Measurements from ENCODE around the gene HPCAL4. TPM values are rescaled to one million over a fixed set of nuclear protein-coding genes. Genes with fewer than 3 reads are reported as not detected.

Gene HPCAL4
- total and polyA plus RNA-seq, 7 experiments from 2014 or later = 2.9 to 49.0 (median 12.0) TPM

DNA sequence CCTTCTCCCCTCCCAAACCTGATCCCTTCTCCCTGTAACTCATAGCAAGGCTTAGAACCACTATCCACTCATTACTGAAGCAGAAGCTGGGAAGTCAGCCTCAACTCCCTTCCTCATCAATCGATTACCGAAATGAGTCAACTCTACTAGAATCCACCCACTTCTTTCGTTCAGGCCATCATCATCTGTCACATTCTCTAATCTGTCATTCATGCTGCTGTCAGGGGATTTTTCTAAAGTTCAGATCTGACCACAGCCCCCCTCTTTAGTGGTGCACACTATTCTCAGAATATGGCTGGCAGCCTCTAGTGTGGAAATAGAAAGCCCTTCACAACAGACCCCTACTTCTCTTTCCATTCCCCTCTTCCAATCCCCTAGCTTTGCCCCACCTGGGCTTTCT is 24.5 kb downstream of the HPCAL4 start:
- POLR2A ChIA-PET = no interaction called here

DNA sequence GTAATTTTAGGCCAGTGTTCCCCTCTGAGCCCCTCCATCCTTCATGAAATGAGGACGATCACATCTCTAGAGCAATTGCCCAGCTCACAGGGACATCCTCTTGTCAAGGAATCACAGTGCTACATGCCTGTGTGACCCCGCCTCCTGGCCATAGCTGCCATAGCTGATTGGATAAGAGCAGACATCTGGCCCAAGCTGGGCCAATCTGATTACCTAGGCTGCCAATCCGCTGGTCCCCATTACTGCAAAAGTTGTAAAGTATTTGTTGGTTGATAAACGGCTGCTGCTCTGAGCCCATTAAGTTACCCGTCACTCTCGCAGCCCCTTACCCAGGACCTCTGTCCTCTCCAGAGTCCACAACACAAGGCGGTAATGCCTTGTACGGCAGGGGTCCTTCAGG is 27.7 kb downstream of the HPCAL4 start:
- H3K27me3 ChIP-seq (ENCODE audit: control insufficient read depth in 2 of 2, insufficient read depth in 2 of 2, low read length in 2 of 2) = no peaks in the 10 kb centered on the region
- Mint-ChIP-seq H3K9me3 (no peaks in the 10 kb centered on the region), H3K36me3 (no peaks in the 10 kb centered on the region), H3K27ac (no peak overlapping the region), H3K27me3 (peaks cover 0 to 15% (median 5%) of the 10 kb centered on the region in 5 donors), H3K4me3 (no peak overlapping the region), H3K4me1 (peaks cover 0 to 14% (median 0%) of the 10 kb centered on the region in 7 donors)
- no peaks in the 10 kb centered on the region for H3K9me3 ChIP-seq (ENCODE audit: control insufficient read depth in 2 of 3, low read length in 3 of 3)
- ChIA-PET POLR2A (no interaction called here), CTCF (no interaction called here)
- ATAC-seq (no peak), DNase-seq (no peak)
- H3K36me3 ChIP-seq (ENCODE audit: control insufficient read depth in 2 of 3, insufficient read depth in 3 of 3, low read length in 3 of 3) = no peaks in the 10 kb centered on the region
- no peak overlapping the region for H3K4me3 ChIP-seq (ENCODE audit: low read length)
- no peak overlapping the region for H3K27ac ChIP-seq (ENCODE audit: low read depth, low read length)
- intact Hi-C loops (cut with micrococcal nuclease) = no loop called here
- H3K4me1 ChIP-seq (ENCODE audit: control insufficient read depth in 2 of 2, insufficient read depth in 2 of 2, low read length in 2 of 2) = no peaks in the 10 kb centered on the region

More for the DNA sequence above, 24.5 kb downstream of the HPCAL4 start:
- Mint-ChIP-seq H3K9me3 (peaks cover 0 to 2% (median 0%) of the 10 kb centered on the region in 11 donors), H3K4me3 (peak overlapping the region in 1 of 10 donors; percentile 8), H3K27me3 (peaks cover 20 to 30% (median 28%) of the 10 kb centered on the region in 5 donors), H3K4me1 (peaks cover 5 to 19% (median 7%) of the 10 kb centered on the region in 7 donors), H3K36me3 (peaks cover 0 to 3% (median 0%) of the 10 kb centered on the region in 5 donors), H3K27ac (peak overlapping the region in 1 of 9 donors; percentile 35)
- ATAC-seq (no peak), DNase-seq (peak in 1 of 9 donors; percentile 57)
- H3K36me3 ChIP-seq (ENCODE audit: control insufficient read depth in 2 of 3, insufficient read depth in 3 of 3, low read length in 3 of 3) = no peaks in the 10 kb centered on the region
- CTCF ChIA-PET = interaction anchor here (0.7 kb wide), 1 partner anchor 68 kb away, joined by 7 read pairs; no protein-coding TSS in a partner anchor
- H3K4me3 ChIP-seq (ENCODE audit: low read length) = no peak overlapping the region
- H3K27me3 ChIP-seq (ENCODE audit: control insufficient read depth in 2 of 2, insufficient read depth in 2 of 2, low read length in 2 of 2) = peaks cover 0 to 7% of the 10 kb centered on the region in 2 donors
- H3K4me1 ChIP-seq (ENCODE audit: control insufficient read depth in 2 of 2, insufficient read depth in 2 of 2, low read length in 2 of 2) = peaks cover 0 to 7% of the 10 kb centered on the region in 2 donors
- intact Hi-C loops (cut with micrococcal nuclease) = no loop called here
- H3K9me3 ChIP-seq (ENCODE audit: control insufficient read depth in 2 of 3, low read length in 3 of 3) = no peaks in the 10 kb centered on the region
- no peak overlapping the region for H3K27ac ChIP-seq (ENCODE audit: low read depth, low read length)

DNA sequence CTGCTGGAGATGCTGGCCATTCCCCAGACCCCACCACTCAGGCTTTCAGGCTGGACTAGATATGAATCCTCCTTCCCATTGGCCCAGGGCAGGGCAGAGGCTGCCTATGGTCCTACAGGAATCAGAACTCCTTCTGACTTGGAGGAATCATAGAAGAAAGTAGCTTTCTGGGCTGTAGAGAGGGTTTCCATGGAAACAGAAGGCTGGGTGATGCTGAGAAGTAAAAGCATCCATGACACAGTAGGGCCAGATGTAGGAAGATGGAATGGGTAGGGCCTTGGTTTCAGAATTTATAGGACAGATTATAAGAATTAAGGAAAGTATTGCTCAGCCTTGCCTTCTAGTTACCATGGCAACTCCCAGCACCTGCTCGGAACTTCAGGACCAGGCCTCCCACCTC is 28.4 kb downstream of the HPCAL4 start:
- H3K36me3 Mint-ChIP-seq = no peaks in the 10 kb centered on the region
- intact Hi-C loops (cut with micrococcal nuclease) = no loop called here
- no peak overlapping the region for H3K27ac ChIP-seq (ENCODE audit: low read depth, low read length)
- H3K4me3 ChIP-seq (ENCODE audit: low read length) = no peak overlapping the region
- POLR2A ChIA-PET = no interaction called here
- DNase-seq (no peak), ATAC-seq (no peak)
- no peak overlapping the region for H3K4me3 Mint-ChIP-seq
- peaks cover 0 to 11% (median under 1%) of the 10 kb centered on the region in 5 donors for H3K27me3 Mint-ChIP-seq
- H3K36me3 ChIP-seq (ENCODE audit: control insufficient read depth in 2 of 3, insufficient read depth in 3 of 3, low read length in 3 of 3) = no peaks in the 10 kb centered on the region
- peaks cover 0 to 17% (median 3%) of the 10 kb centered on the region in 7 donors for H3K4me1 Mint-ChIP-seq
- H3K4me1 ChIP-seq (ENCODE audit: control insufficient read depth in 2 of 2, insufficient read depth in 2 of 2, low read length in 2 of 2) = no peaks in the 10 kb centered on the region
- H3K9me3 Mint-ChIP-seq = no peaks in the 10 kb centered on the region
- CTCF ChIA-PET = interaction anchor here (1.1 to 1.2 kb wide), 2 partner anchors 7 to 9 kb away, joined by 3 to 5 read pairs; partner anchors contain the start of gene NT5C1A
- no peaks in the 10 kb centered on the region for H3K27me3 ChIP-seq (ENCODE audit: control insufficient read depth in 2 of 2, insufficient read depth in 2 of 2, low read length in 2 of 2)
- peak overlapping the region in 1 of 9 donors; percentile 8 for H3K27ac Mint-ChIP-seq
- no peaks in the 10 kb centered on the region for H3K9me3 ChIP-seq (ENCODE audit: control insufficient read depth in 2 of 3, low read length in 3 of 3)

DNA sequence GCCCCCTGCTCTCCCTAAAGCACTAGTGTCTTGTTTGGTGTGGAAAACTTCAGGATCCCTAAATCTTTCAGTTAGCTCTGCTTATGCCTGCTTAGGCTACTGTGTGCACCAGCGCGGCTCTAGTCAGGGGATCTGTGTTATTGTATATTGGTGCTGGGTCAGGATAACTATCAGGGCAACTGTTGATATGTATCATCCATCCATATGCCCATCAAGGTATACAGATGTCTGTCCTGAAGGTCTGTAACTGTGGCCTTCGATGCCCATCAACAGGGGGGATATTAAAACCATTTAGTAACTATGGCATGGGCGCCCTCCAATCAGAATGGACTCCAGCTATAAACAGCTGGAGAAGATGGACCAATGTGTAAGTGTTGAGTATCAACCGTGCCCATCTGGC is 31.7 kb downstream of the HPCAL4 start:
- H3K9me3 ChIP-seq (ENCODE audit: control insufficient read depth in 2 of 3, low read length in 3 of 3) = no peaks in the 10 kb centered on the region
- ChIA-PET POLR2A (interaction anchor here (1.0 to 1.1 kb wide), 2 partner anchors 22 to 139 kb away, joined by 3 to 5 read pairs; no protein-coding TSS in a partner anchor), CTCF (interaction anchor here (0.8 to 4.8 kb wide), 6 partner anchors 11 to 53 kb away, joined by 3 to 45 read pairs (median 6); partner anchors contain the start of gene NT5C1A)
- peaks cover 0 to 6% (median under 1%) of the 10 kb centered on the region in 5 donors for H3K27me3 Mint-ChIP-seq
- H3K27me3 ChIP-seq (ENCODE audit: control insufficient read depth in 2 of 2, insufficient read depth in 2 of 2, low read length in 2 of 2) = no peaks in the 10 kb centered on the region
- H3K36me3 ChIP-seq (ENCODE audit: control insufficient read depth in 2 of 3, insufficient read depth in 3 of 3, low read length in 3 of 3) = no peaks in the 10 kb centered on the region
- H3K36me3 Mint-ChIP-seq = no peaks in the 10 kb centered on the region
- no peak overlapping the region for H3K27ac ChIP-seq (ENCODE audit: low read depth, low read length)
- no peak overlapping the region for H3K4me3 ChIP-seq (ENCODE audit: low read length)
- intact Hi-C loops (cut with micrococcal nuclease) = loop anchor here in 1 of 2 donors (5.0 kb wide), 1 partner anchor 562 kb away; no protein-coding TSS in a partner anchor
- no peak for ATAC-seq
- peaks cover 0 to 8% (median 4%) of the 10 kb centered on the region in 7 donors for H3K4me1 Mint-ChIP-seq
- no peaks in the 10 kb centered on the region for H3K9me3 Mint-ChIP-seq
- no peak for DNase-seq
- H3K4me3 Mint-ChIP-seq = no peak overlapping the region
- no peak overlapping the region for H3K27ac Mint-ChIP-seq
- no peaks in the 10 kb centered on the region for H3K4me1 ChIP-seq (ENCODE audit: control insufficient read depth in 2 of 2, insufficient read depth in 2 of 2, low read length in 2 of 2)

DNA sequence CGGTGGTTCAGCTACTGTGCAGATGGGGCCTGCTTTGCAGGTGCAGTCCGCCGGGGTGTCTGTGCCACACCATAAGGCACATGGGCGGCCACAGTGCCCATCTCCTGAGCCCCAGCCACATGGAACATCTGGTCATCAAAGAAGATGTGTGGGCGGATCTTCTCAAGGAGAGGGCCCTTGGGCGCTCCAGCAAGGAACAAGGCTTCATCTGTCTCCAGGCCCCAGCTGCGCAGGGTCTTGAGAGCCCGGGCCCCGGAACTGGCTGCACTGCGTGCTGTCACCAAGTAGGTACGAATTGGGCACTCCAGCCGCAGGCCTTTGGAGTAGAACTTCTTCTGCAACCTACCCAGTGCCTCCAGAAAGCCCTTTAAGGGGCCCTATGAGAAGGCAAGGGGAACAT is 32.1 kb downstream of the HPCAL4 start:
- no peak overlapping the region for H3K4me3 ChIP-seq (ENCODE audit: low read length)
- CTCF ChIA-PET = interaction anchor here (0.8 to 4.8 kb wide), 9 partner anchors 12 to 53 kb away, joined by 3 to 45 read pairs (median 7); partner anchors contain the start of gene NT5C1A
- H3K4me1 ChIP-seq (ENCODE audit: control insufficient read depth in 2 of 2, insufficient read depth in 2 of 2, low read length in 2 of 2) = no peaks in the 10 kb centered on the region
- no peak for DNase-seq
- peaks cover 0 to 8% (median 4%) of the 10 kb centered on the region in 7 donors for H3K4me1 Mint-ChIP-seq
- H3K27me3 ChIP-seq (ENCODE audit: control insufficient read depth in 2 of 2, insufficient read depth in 2 of 2, low read length in 2 of 2) = no peaks in the 10 kb centered on the region
- H3K27me3 Mint-ChIP-seq = peaks cover 0 to 6% (median 3%) of the 10 kb centered on the region in 5 donors
- intact Hi-C loops (cut with micrococcal nuclease) = loop anchor here in 1 of 2 donors (5.0 kb wide), 1 partner anchor 562 kb away; no protein-coding TSS in a partner anchor
- H3K36me3 ChIP-seq (ENCODE audit: control insufficient read depth in 2 of 3, insufficient read depth in 3 of 3, low read length in 3 of 3) = no peaks in the 10 kb centered on the region
- no peak overlapping the region for H3K4me3 Mint-ChIP-seq
- ATAC-seq = no peak
- H3K27ac Mint-ChIP-seq = no peak overlapping the region
- POLR2A ChIA-PET = interaction anchor here (1.0 to 1.1 kb wide), 2 partner anchors 22 to 80 kb away, joined by 4 to 5 read pairs; partner anchors contain the start of gene PPIE
- no peaks in the 10 kb centered on the region for H3K36me3 Mint-ChIP-seq
- no peaks in the 10 kb centered on the region for H3K9me3 ChIP-seq (ENCODE audit: control insufficient read depth in 2 of 3, low read length in 3 of 3)
- no peak overlapping the region for H3K27ac ChIP-seq (ENCODE audit: low read depth, low read length)
- no peaks in the 10 kb centered on the region for H3K9me3 Mint-ChIP-seq

DNA sequence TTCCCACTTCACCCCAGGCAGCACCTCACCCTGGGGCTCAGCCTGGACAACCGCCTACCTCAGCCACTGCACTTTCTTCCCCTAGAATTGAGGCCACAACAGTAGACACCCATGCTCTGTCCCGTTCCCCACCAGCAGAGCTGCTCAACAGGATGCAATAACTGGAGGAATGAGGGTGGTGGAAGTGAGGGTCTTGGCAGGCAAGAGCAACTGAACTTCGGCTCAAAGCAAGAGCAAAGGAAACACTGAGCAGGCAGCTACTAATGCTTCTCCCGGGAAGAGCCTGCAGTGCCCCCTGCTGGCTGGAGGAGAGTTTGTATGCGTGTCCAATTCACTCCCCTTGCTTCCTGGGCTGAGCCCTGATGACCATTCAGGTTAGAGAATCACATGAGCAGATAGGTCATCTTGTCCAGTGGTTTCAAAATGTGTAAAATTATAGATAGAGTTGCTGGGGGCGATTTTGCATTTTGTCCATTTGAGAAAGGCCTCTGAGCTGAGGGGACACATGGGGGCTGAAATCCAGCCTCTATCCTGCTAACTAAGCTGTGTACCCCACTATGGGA is 33.2 kb downstream of the HPCAL4 start:
- ChIA-PET POLR2A (interaction anchor here (1.0 kb wide), 1 partner anchor 81 kb away, joined by 4 read pairs; the partner anchor contains the start of gene PPIE), CTCF (interaction anchor here (0.6 to 4.8 kb wide), 14 partner anchors 11 to 746 kb away, joined by 3 to 45 read pairs (median 6); partner anchors contain the start of genes HPCAL4, NT5C1A and PPIE)
- H3K4me1 ChIP-seq (ENCODE audit: control insufficient read depth in 2 of 2, insufficient read depth in 2 of 2, low read length in 2 of 2) = peaks cover 0 to 3% of the 10 kb centered on the region in 2 donors
- DNase-seq = peak; percentile 12 to 73 (median 44)
- Mint-ChIP-seq H3K36me3 (no peaks in the 10 kb centered on the region), H3K27ac (peak overlapping the region in 1 of 9 donors; percentile 2), H3K9me3 (no peaks in the 10 kb centered on the region), H3K4me3 (peak overlapping the region in 3 of 10 donors; percentile 17 to 40 (median 37)), H3K27me3 (peaks cover 0 to 13% (median 6%) of the 10 kb centered on the region in 5 donors), H3K4me1 (peaks cover 0 to 17% (median 4%) of the 10 kb centered on the region in 7 donors)
- no peak overlapping the region for H3K27ac ChIP-seq (ENCODE audit: low read depth, low read length)
- intact Hi-C loops (cut with micrococcal nuclease) = loop anchor here (1.0 to 5.0 kb wide), 3 partner anchors 52 to 561 kb away; no protein-coding TSS in a partner anchor
- peak; percentile 68 for ATAC-seq
- H3K27me3 ChIP-seq (ENCODE audit: control insufficient read depth in 2 of 2, insufficient read depth in 2 of 2, low read length in 2 of 2) = no peaks in the 10 kb centered on the region
- H3K4me3 ChIP-seq (ENCODE audit: low read length) = no peak overlapping the region
- H3K9me3 ChIP-seq (ENCODE audit: control insufficient read depth in 2 of 3, low read length in 3 of 3) = no peaks in the 10 kb centered on the region
- H3K36me3 ChIP-seq (ENCODE audit: control insufficient read depth in 2 of 3, insufficient read depth in 3 of 3, low read length in 3 of 3) = no peaks in the 10 kb centered on the region
